ENCODE data around the gene ADAM12. TPM values are rescaled to one million over a fixed set of nuclear protein-coding genes. Genes with fewer than 3 reads are reported as not detected.

The ADAM12 gene
- total and polyA plus RNA-seq, 2 donors (not counting 3 experiments of a cell fraction or from before 2014, with no cell fraction given), result 0.22 to 0.33 TPM

DNA sequence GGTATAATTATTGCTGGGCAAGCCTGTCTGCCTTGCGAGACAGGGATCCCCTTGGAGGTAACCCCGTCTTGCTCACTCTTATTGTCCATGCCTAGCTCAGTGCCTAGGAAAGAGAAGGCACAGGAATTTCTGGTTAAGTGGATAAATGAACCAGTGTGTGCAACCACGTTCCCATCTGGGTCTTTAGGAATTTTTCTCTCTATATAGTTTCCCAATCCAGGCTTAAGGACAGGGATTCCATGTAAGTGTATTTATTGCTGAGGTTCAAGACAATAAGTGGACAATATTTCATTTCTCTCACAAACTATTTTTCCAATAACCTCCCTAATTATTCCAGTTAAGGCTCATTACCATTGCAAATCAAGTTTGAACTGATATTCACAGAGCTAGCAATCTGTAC is 8.9 kb upstream of the ADAM12 start:
- dilution Hi-C loops (cut with MboI; ENCODE audit: extremely low pct_ligation_motif_present, low sequenced_read_pairs), result no loop called here
- H2AFZ ChIP-seq (ENCODE audit: low read depth, low read length), result no peak overlapping the region
- H3K9me1 ChIP-seq (replicated peaks; ENCODE audit: control insufficient read depth, extremely low read depth, insufficient read depth, low read length), result no peaks in the 10 kb centered on the region
- POLR2A ChIA-PET, result no interaction called here
- H3K9me3 ChIP-seq (replicated peaks; ENCODE audit: control insufficient read depth, insufficient read depth, low read length), result no peaks in the 10 kb centered on the region
- H4K20me1 ChIP-seq (replicated peaks; ENCODE audit: control insufficient read depth, extremely low read depth, insufficient read depth, low read length), result no peaks in the 10 kb centered on the region
- H3K4me2 ChIP-seq (ENCODE audit: insufficient read depth, low read length), result no peak overlapping the region
- H3K79me2 ChIP-seq (ENCODE audit: control insufficient read depth, insufficient read depth, low read length), result no peaks in the 10 kb centered on the region
- CTCF ChIA-PET, result no interaction called here
- no peaks in the 10 kb centered on the region for H3K4me1 ChIP-seq (ENCODE audit: control insufficient read depth, extremely low read depth, insufficient read depth, low read length)
- intact Hi-C loops (cut with micrococcal nuclease), result no loop called here
- BruUV-seq (replicated peaks), result no TSS peak
- FAIRE-seq, result no peak
- TF ChIP-seq, protein P1, sequence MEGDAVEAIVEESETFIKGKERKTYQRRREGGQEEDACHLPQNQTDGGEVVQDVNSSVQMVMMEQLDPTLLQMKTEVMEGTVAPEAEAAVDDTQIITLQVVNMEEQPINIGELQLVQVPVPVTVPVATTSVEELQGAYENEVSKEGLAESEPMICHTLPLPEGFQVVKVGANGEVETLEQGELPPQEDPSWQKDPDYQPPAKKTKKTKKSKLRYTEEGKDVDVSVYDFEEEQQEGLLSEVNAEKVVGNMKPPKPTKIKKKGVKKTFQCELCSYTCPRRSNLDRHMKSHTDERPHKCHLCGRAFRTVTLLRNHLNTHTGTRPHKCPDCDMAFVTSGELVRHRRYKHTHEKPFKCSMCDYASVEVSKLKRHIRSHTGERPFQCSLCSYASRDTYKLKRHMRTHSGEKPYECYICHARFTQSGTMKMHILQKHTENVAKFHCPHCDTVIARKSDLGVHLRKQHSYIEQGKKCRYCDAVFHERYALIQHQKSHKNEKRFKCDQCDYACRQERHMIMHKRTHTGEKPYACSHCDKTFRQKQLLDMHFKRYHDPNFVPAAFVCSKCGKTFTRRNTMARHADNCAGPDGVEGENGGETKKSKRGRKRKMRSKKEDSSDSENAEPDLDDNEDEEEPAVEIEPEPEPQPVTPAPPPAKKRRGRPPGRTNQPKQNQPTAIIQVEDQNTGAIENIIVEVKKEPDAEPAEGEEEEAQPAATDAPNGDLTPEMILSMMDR (IDR thresholded peaks at IDR 0.05; ENCODE audit: extremely low read depth in 1 of 2, insufficient read depth in 1 of 2, low read depth in 1 of 2, low read length in 2 of 2), result no peak
- no peak for TF ChIP-seq EZH2 (IDR thresholded peaks at IDR 0.05; ENCODE audit: borderline replicate concordance, low read depth, low read length, severe bottlenecking)
- TF ChIP-seq FOS (IDR thresholded peaks at IDR 0.05; ENCODE audit: borderline replicate concordance, insufficient read depth, low read length), result no peak
- no peak for TF ChIP-seq MYC (IDR thresholded peaks at IDR 0.05; ENCODE audit: low read depth, low read length)
- H3K9ac ChIP-seq (replicated peaks; ENCODE audit: extremely low read depth, insufficient read depth, low read length), result no peak overlapping the region
- H3K27me3 ChIP-seq (ENCODE audit: control insufficient read depth in 2 of 2, insufficient read depth in 2 of 2, low read length in 2 of 2), result no peaks in the 10 kb centered on the region
- no peak overlapping the region for H3K4me3 ChIP-seq (replicated peaks in 1 of 3; ENCODE audit: insufficient read depth in 1 of 3, low read depth in 1 of 3, low read length in 3 of 3)
- H3K27ac ChIP-seq (ENCODE audit: insufficient read depth, low read depth, low read length), result no peak overlapping the region
- DNase-seq (ENCODE audit: low read depth, low spot score), result no peak
- H3K36me3 ChIP-seq (ENCODE audit: control insufficient read depth in 2 of 2, extremely low read depth in 1 of 2, insufficient read depth in 2 of 2, low read length in 2 of 2), result no peaks in the 10 kb centered on the region

DNA sequence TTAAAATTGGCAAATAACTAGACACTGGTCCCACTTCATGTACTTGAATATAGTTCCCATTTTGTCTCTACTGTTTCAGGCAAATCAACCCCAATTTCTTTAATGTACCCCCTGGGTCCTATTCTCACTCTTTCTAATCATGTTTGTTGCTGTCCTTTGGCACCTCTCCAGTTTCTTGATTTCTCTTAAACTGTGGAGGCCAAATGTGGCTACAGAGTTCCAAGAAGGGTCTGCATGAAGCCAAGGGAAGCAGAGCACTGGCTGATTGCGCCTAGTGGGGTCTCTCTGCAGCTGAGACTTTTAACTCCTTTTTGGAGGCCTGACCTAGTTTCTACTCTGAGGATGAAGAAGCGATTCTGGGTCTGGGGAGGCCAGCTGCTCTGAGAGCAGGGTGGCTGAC is 6.7 kb upstream of the ADAM12 start:
- POLR2A ChIA-PET, result no interaction called here
- CTCF ChIA-PET, result no interaction called here

More for the DNA sequence above, 6.7 kb upstream of the ADAM12 start:
- H4K20me1 ChIP-seq (replicated peaks; ENCODE audit: control insufficient read depth, extremely low read depth, insufficient read depth, low read length), result no peaks in the 10 kb centered on the region
- BruUV-seq (replicated peaks), result no TSS peak
- dilution Hi-C loops (cut with MboI; ENCODE audit: extremely low pct_ligation_motif_present, low sequenced_read_pairs), result no loop called here
- H3K36me3 ChIP-seq (ENCODE audit: control insufficient read depth in 2 of 2, extremely low read depth in 1 of 2, insufficient read depth in 2 of 2, low read length in 2 of 2), result no peaks in the 10 kb centered on the region
- H3K79me2 ChIP-seq (ENCODE audit: control insufficient read depth, insufficient read depth, low read length), result no peaks in the 10 kb centered on the region
- intact Hi-C loops (cut with micrococcal nuclease), result no loop called here
- H3K9ac ChIP-seq (replicated peaks; ENCODE audit: extremely low read depth, insufficient read depth, low read length), result no peak overlapping the region
- FAIRE-seq, result no peak
- no peaks in the 10 kb centered on the region for H3K9me3 ChIP-seq (replicated peaks; ENCODE audit: control insufficient read depth, insufficient read depth, low read length)
- no peaks in the 10 kb centered on the region for H3K4me1 ChIP-seq (ENCODE audit: control insufficient read depth, extremely low read depth, insufficient read depth, low read length)
- DNase-seq (ENCODE audit: low read depth, low spot score), result no peak
- H3K4me3 ChIP-seq (replicated peaks in 1 of 3; ENCODE audit: insufficient read depth in 1 of 3, low read depth in 1 of 3, low read length in 3 of 3), result no peak overlapping the region
- no peaks in the 10 kb centered on the region for H3K9me1 ChIP-seq (replicated peaks; ENCODE audit: control insufficient read depth, extremely low read depth, insufficient read depth, low read length)
- H3K4me2 ChIP-seq (ENCODE audit: insufficient read depth, low read length), result no peak overlapping the region
- H3K27ac ChIP-seq (ENCODE audit: insufficient read depth, low read depth, low read length), result no peak overlapping the region
- no peaks in the 10 kb centered on the region for H3K27me3 ChIP-seq (ENCODE audit: control insufficient read depth in 2 of 2, insufficient read depth in 2 of 2, low read length in 2 of 2)
- no peak overlapping the region for H2AFZ ChIP-seq (ENCODE audit: low read depth, low read length)
- no peak for TF ChIP-seq POLR2AphosphoS5 (IDR thresholded peaks at IDR 0.05; ENCODE audit: insufficient read depth, low read depth, low read length)
- TF ChIP-seq, protein P1 (IDR thresholded peaks at IDR 0.05; ENCODE audit: extremely low read depth in 1 of 2, insufficient read depth in 1 of 2, low read depth in 1 of 2, low read length in 2 of 2), result no peak
- no peak for TF ChIP-seq EZH2 (IDR thresholded peaks at IDR 0.05; ENCODE audit: borderline replicate concordance, low read depth, low read length, severe bottlenecking)
- TF ChIP-seq POLR2A (IDR thresholded peaks at IDR 0.05; ENCODE audit: low read depth, low read length), result no peak
- TF ChIP-seq, protein P2, sequence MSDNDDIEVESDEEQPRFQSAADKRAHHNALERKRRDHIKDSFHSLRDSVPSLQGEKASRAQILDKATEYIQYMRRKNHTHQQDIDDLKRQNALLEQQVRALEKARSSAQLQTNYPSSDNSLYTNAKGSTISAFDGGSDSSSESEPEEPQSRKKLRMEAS (IDR thresholded peaks at IDR 0.05; ENCODE audit: insufficient read depth, insufficient read length), result no peak
- no peak for TF ChIP-seq JUN (IDR thresholded peaks at IDR 0.05; ENCODE audit: borderline replicate concordance, insufficient read depth, insufficient read length, low read depth)
- TF ChIP-seq FOS (IDR thresholded peaks at IDR 0.05; ENCODE audit: borderline replicate concordance, insufficient read depth, low read length), result no peak
- no peak for TF ChIP-seq GATA2 (IDR thresholded peaks at IDR 0.05; ENCODE audit: insufficient read depth, insufficient read length, low read depth, low read length)
- no peak for TF ChIP-seq MYC (IDR thresholded peaks at IDR 0.05; ENCODE audit: low read depth, low read length)
